ENCODE measurements around the gene CYB5R4.

The CYB5R4 gene

GRCh38 chr6:84013354-84013753, 153.9 kb downstream of the CYB5R4 start:
- TF ChIP-seq CTCF (conservative IDR thresholded peaks at IDR 0.05; ENCODE audit: low read length) (no peak), EZH2phosphoT487 (IDR thresholded peaks at IDR 0.05; ENCODE audit: borderline replicate concordance) (no peak)
- no peaks in the 10 kb centered on the region for H3K79me2 ChIP-seq (ENCODE audit: insufficient read depth, low read length)
- H3K9me2 ChIP-seq (replicated peaks; ENCODE audit: low read depth, low read length), result no peaks in the 10 kb centered on the region
- no peak overlapping the region for H3K4me3 ChIP-seq (ENCODE audit: low read length, poor library complexity, severe bottlenecking)
- no peaks in the 10 kb centered on the region for H3K36me3 ChIP-seq (ENCODE audit: insufficient read depth, low read length)
- no peaks in the 10 kb centered on the region for H3K4me1 ChIP-seq (ENCODE audit: insufficient read depth, low read length, poor library complexity, severe bottlenecking)
- H3K4me2 ChIP-seq (ENCODE audit: low read depth, low read length, poor library complexity, severe bottlenecking), result no peak overlapping the region
- no peak overlapping the region for H3K9ac ChIP-seq (ENCODE audit: low read depth, low read length, poor library complexity, severe bottlenecking)
- no peak overlapping the region for H2AFZ ChIP-seq (ENCODE audit: low read length)
- no peaks in the 10 kb centered on the region for H3K9me3 ChIP-seq (ENCODE audit: insufficient read depth, low read depth, low read length)
- no peaks in the 10 kb centered on the region for H3F3A ChIP-seq (ENCODE audit: low read depth)
- H3K27me3 ChIP-seq (ENCODE audit: insufficient read depth, low read length, poor library complexity, severe bottlenecking), result no peaks in the 10 kb centered on the region
- no peaks in the 10 kb centered on the region for H4K20me1 ChIP-seq (ENCODE audit: insufficient read depth, low read length, poor library complexity, severe bottlenecking)

GRCh38 chr6:84013931-84014330, 154.4 kb downstream of the CYB5R4 start:
- Histone ChIP-seq H2AFZ (ENCODE audit: low read length) (no peak overlapping the region), H3K4me2 (ENCODE audit: low read depth, low read length, poor library complexity, severe bottlenecking) (no peak overlapping the region)
- TF ChIP-seq EZH2phosphoT487 (IDR thresholded peaks at IDR 0.05; ENCODE audit: borderline replicate concordance) (no peak), CTCF (conservative IDR thresholded peaks at IDR 0.05; ENCODE audit: low read length) (no peak)

GRCh38 chr6:84016029-84016428, 156.5 kb downstream of the CYB5R4 start:
- H3K9me3 ChIP-seq (ENCODE audit: insufficient read depth, low read depth, low read length), result no peaks in the 10 kb centered on the region
- no peak for TF ChIP-seq CTCF (conservative IDR thresholded peaks at IDR 0.05; ENCODE audit: low read length)
- no peak for TF ChIP-seq EZH2phosphoT487 (IDR thresholded peaks at IDR 0.05; ENCODE audit: borderline replicate concordance)
- H2AFZ ChIP-seq (ENCODE audit: low read length), result no peak overlapping the region
- no peak overlapping the region for H3K9ac ChIP-seq (ENCODE audit: low read depth, low read length, poor library complexity, severe bottlenecking)
- no peaks in the 10 kb centered on the region for H3K36me3 ChIP-seq (ENCODE audit: insufficient read depth, low read length)
- no peaks in the 10 kb centered on the region for H3K4me1 ChIP-seq (ENCODE audit: insufficient read depth, low read length, poor library complexity, severe bottlenecking)
- H3F3A ChIP-seq (ENCODE audit: low read depth), result no peaks in the 10 kb centered on the region
- no peak overlapping the region for H3K4me2 ChIP-seq (ENCODE audit: low read depth, low read length, poor library complexity, severe bottlenecking)
- no peaks in the 10 kb centered on the region for H4K20me1 ChIP-seq (ENCODE audit: insufficient read depth, low read length, poor library complexity, severe bottlenecking)
- H3K79me2 ChIP-seq (ENCODE audit: insufficient read depth, low read length), result no peaks in the 10 kb centered on the region
- no peaks in the 10 kb centered on the region for H3K9me2 ChIP-seq (replicated peaks; ENCODE audit: low read depth, low read length)
- H3K27me3 ChIP-seq (ENCODE audit: insufficient read depth, low read length, poor library complexity, severe bottlenecking), result no peaks in the 10 kb centered on the region
- H3K4me3 ChIP-seq (ENCODE audit: low read length, poor library complexity, severe bottlenecking), result no peak overlapping the region

More at GRCh38 chr6:84013931-84014330, 154.4 kb downstream of the CYB5R4 start:
- no peaks in the 10 kb centered on the region for H3K79me2 ChIP-seq (ENCODE audit: insufficient read depth, low read length)
- no peak overlapping the region for H3K4me3 ChIP-seq (ENCODE audit: low read length, poor library complexity, severe bottlenecking)
- H3K9me3 ChIP-seq (ENCODE audit: insufficient read depth, low read depth, low read length), result no peaks in the 10 kb centered on the region
- H3K36me3 ChIP-seq (ENCODE audit: insufficient read depth, low read length), result no peaks in the 10 kb centered on the region
- H3K27me3 ChIP-seq (ENCODE audit: insufficient read depth, low read length, poor library complexity, severe bottlenecking), result no peaks in the 10 kb centered on the region
- H3K9me2 ChIP-seq (replicated peaks; ENCODE audit: low read depth, low read length), result no peaks in the 10 kb centered on the region
- H3K9ac ChIP-seq (ENCODE audit: low read depth, low read length, poor library complexity, severe bottlenecking), result no peak overlapping the region
- no peaks in the 10 kb centered on the region for H3F3A ChIP-seq (ENCODE audit: low read depth)
- no peaks in the 10 kb centered on the region for H3K4me1 ChIP-seq (ENCODE audit: insufficient read depth, low read length, poor library complexity, severe bottlenecking)
- H4K20me1 ChIP-seq (ENCODE audit: insufficient read depth, low read length, poor library complexity, severe bottlenecking), result no peaks in the 10 kb centered on the region
